Measurements from ENCODE around the gene TPRG1L.

The TPRG1L gene

GRCh38 chr1:3614755-3615742 is 9.8 kb upstream of the TPRG1L start:
- H3K79me2 ChIP-seq (ENCODE audit: insufficient read depth, low read length) = no peaks in the 10 kb centered on the region
- no peak overlapping the region for H3K27ac ChIP-seq (ENCODE audit: low read length)
- H3K27me3 ChIP-seq (ENCODE audit: insufficient read depth, low read length, poor library complexity) = peaks cover 46% of the 10 kb centered on the region
- H2AFZ ChIP-seq (ENCODE audit: low read depth, low read length) = no peak overlapping the region
- H3K4me3 ChIP-seq (ENCODE audit: low read depth in 1 of 2, low read length in 2 of 2) = no peak overlapping the region
- H3K9me3 ChIP-seq (ENCODE audit: insufficient read depth, low read length, severe bottlenecking) = no peaks in the 10 kb centered on the region
- H3K36me3 ChIP-seq (ENCODE audit: insufficient read depth, low read length) = no peaks in the 10 kb centered on the region
- peaks cover 29% of the 10 kb centered on the region for H3K4me1 ChIP-seq (ENCODE audit: insufficient read depth, low read length)
- H4K20me1 ChIP-seq (ENCODE audit: insufficient read depth, low read length) = peaks cover 32% of the 10 kb centered on the region
- ATAC-seq (ENCODE audit: insufficient read depth, low read depth) = no peak
- no peak for DNase-seq
- TF ChIP-seq CTCF (IDR thresholded peaks at IDR 0.05; ENCODE audit: borderline replicate concordance, extremely low read depth, low read length, poor library complexity, severe bottlenecking) (peak; percentile 57), EZH2 (IDR thresholded peaks at IDR 0.05; ENCODE audit: borderline replicate concordance, low read depth, low read length, severe bottlenecking) (no peak)
- no peak overlapping the region for H3K9ac ChIP-seq (ENCODE audit: low read depth, low read length)
- no peak overlapping the region for H3K4me2 ChIP-seq (ENCODE audit: insufficient read depth, low read length)

GRCh38 chr1:3616861-3617260 is 8.0 kb upstream of the TPRG1L start:
- Histone ChIP-seq H4K20me1 (ENCODE audit: insufficient read depth, low read length) (peaks cover 21% of the 10 kb centered on the region), H3K4me2 (ENCODE audit: insufficient read depth, low read length) (no peak overlapping the region), H3K4me1 (ENCODE audit: insufficient read depth, low read length) (peaks cover 13% of the 10 kb centered on the region), H3K27ac (ENCODE audit: low read length) (no peak overlapping the region), H3K27me3 (ENCODE audit: insufficient read depth, low read length, poor library complexity) (peaks cover 31% of the 10 kb centered on the region), H3K36me3 (ENCODE audit: insufficient read depth, low read length) (no peaks in the 10 kb centered on the region), H3K9ac (ENCODE audit: low read depth, low read length) (no peak overlapping the region), H3K79me2 (ENCODE audit: insufficient read depth, low read length) (no peaks in the 10 kb centered on the region), H3K9me3 (ENCODE audit: insufficient read depth, low read length, severe bottlenecking) (no peaks in the 10 kb centered on the region), H3K4me3 (ENCODE audit: low read depth in 1 of 2, low read length in 2 of 2) (no peak overlapping the region), H2AFZ (ENCODE audit: low read depth, low read length) (no peak overlapping the region)
- TF ChIP-seq CTCF (IDR thresholded peaks at IDR 0.05; ENCODE audit: borderline replicate concordance, extremely low read depth, low read length, poor library complexity, severe bottlenecking) (no peak), EZH2 (IDR thresholded peaks at IDR 0.05; ENCODE audit: borderline replicate concordance, low read depth, low read length, severe bottlenecking) (no peak)
- ATAC-seq (ENCODE audit: insufficient read depth, low read depth) = no peak
- no peak for DNase-seq

GRCh38 chr1:3617806-3618345 is 6.9 kb upstream of the TPRG1L start:
- no peak for TF ChIP-seq CTCF (IDR thresholded peaks at IDR 0.05; ENCODE audit: borderline replicate concordance, extremely low read depth, low read length, poor library complexity, severe bottlenecking)
- TF ChIP-seq EZH2 (IDR thresholded peaks at IDR 0.05; ENCODE audit: borderline replicate concordance, low read depth, low read length, severe bottlenecking) = no peak
- Histone ChIP-seq H3K36me3 (ENCODE audit: insufficient read depth, low read length) (no peaks in the 10 kb centered on the region), H3K27ac (ENCODE audit: low read length) (no peak overlapping the region), H3K9ac (ENCODE audit: low read depth, low read length) (no peak overlapping the region), H3K4me2 (ENCODE audit: insufficient read depth, low read length) (no peak overlapping the region), H3K4me1 (ENCODE audit: insufficient read depth, low read length) (peaks cover 12% of the 10 kb centered on the region), H4K20me1 (ENCODE audit: insufficient read depth, low read length) (peaks cover 10% of the 10 kb centered on the region), H3K27me3 (ENCODE audit: insufficient read depth, low read length, poor library complexity) (peaks cover 21% of the 10 kb centered on the region), H3K79me2 (ENCODE audit: insufficient read depth, low read length) (no peaks in the 10 kb centered on the region), H3K4me3 (ENCODE audit: low read depth in 1 of 2, low read length in 2 of 2) (no peak overlapping the region), H3K9me3 (ENCODE audit: insufficient read depth, low read length, severe bottlenecking) (no peaks in the 10 kb centered on the region), H2AFZ (ENCODE audit: low read depth, low read length) (no peak overlapping the region)
- no peak for ATAC-seq (ENCODE audit: insufficient read depth, low read depth)
- no peak for DNase-seq

Data from DND-41 (cell line).